Type B pancreatic cell (in vitro differentiated cells): ENCODE data around the gene PIEZO2. TPM values are rescaled to one million over a fixed set of nuclear protein-coding genes. Genes with fewer than 3 reads are reported as not detected.

ENCODE experiments used
- DNase-seq: peaks from one replicate; pipeline ENCODE4 v3.0.0; 2021; ENCODE audit warnings: mixed read lengths; ENCODE audit not compliant: unreplicated experiment; ENCODE audit errors: extremely low spot score
- H3K27ac Mint-ChIP-seq: 2 replicates; pipeline ENCODE4 v1.8.0; 2021; ENCODE audit warnings: mild to moderate bottlenecking, mixed read lengths
- H3K27me3 Mint-ChIP-seq: 2 replicates; pipeline ENCODE4 v1.8.0; 2021; ENCODE audit warnings: mixed read lengths
- H3K36me3 Mint-ChIP-seq: 2 replicates; pipeline ENCODE4 v1.8.0; 2021; ENCODE audit warnings: mixed read lengths
- H3K4me1 Mint-ChIP-seq: one replicate; pipeline ENCODE4 v1.8.0; 2021; ENCODE audit warnings: mixed read lengths; ENCODE audit not compliant: unreplicated experiment
- H3K4me3 Mint-ChIP-seq: 2 replicates; pipeline ENCODE4 v1.8.0; 2021; ENCODE audit warnings: mild to moderate bottlenecking, mixed read lengths
- H3K9me3 Mint-ChIP-seq: 2 replicates; pipeline ENCODE4 v1.8.0; 2021; ENCODE audit warnings: mixed read lengths
- CTCF ChIP-seq: fragments of 200-600 bp; sonication (generic); conservative IDR thresholded peaks from 2 replicates; pipeline ENCODE4 v1.5.0; 2021; ENCODE audit warnings: antibody characterized with exemption, mild to moderate bottlenecking
- total RNA-seq: library from RNA; stranded (reverse); gene quantifications from 2 replicates; pipeline ENCODE4 v1.2.1, GENCODE V29; 2021; ENCODE audit warnings: low replicate concordance

PIEZO2 gene
- total RNA-seq, 1 donor from 2014 or later = 38.8 TPM

- TF ChIP-seq CTCF = no peak
- peaks cover 3% of the 10 kb centered on the region for H3K36me3 Mint-ChIP-seq
- H3K9me3 Mint-ChIP-seq = no peaks in the 10 kb centered on the region
- H3K4me3 Mint-ChIP-seq = peak overlapping the region; percentile 84
- peak overlapping the region; percentile 49 for H3K27ac Mint-ChIP-seq
- peaks cover 51% of the 10 kb centered on the region for H3K27me3 Mint-ChIP-seq
- peaks cover 26% of the 10 kb centered on the region for H3K4me1 Mint-ChIP-seq
- no peak for DNase-seq
Observed at GRCh38 chr18:11147962-11148679, 1.2 kb downstream of the PIEZO2 start.

DNA sequence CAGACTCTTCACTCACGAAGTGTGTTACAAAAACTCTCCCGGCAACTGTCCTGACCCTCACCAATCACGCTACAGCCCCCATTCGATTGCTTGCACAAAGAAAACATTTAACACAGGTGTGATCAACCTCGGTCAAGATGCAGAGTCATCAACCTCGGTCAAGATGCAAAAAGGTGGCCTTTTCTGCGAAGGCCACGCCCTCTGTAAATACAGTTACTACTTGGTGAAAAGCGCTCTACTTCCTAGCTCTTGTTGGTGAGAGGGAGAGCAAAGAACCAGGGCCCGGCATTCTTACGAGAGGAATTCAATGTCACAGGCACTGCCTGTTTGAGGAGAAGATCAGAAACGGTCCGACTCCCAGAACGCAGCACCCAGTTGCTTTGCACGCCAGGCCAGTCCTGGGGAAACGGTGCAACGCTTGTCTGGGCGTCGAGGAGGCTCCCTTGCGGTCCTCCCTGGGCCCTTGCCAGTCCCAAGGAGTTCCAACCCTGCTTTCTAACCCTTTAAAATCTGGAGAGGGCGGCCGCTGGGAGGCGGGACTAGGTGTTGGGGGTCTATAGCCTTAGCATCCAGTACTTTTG lies 1.9 kb downstream of the PIEZO2 start:
- H3K27ac Mint-ChIP-seq = peak overlapping the region; percentile 49
- peaks cover 3% of the 10 kb centered on the region for H3K36me3 Mint-ChIP-seq
- no peak for TF ChIP-seq CTCF
- peak overlapping the region; percentile 84 for H3K4me3 Mint-ChIP-seq
- no peaks in the 10 kb centered on the region for H3K9me3 Mint-ChIP-seq
- no peak for DNase-seq
- H3K27me3 Mint-ChIP-seq = peaks cover 47% of the 10 kb centered on the region
- peaks cover 26% of the 10 kb centered on the region for H3K4me1 Mint-ChIP-seq

GRCh38 chr18:11146947-11147345 lies 2.4 kb downstream of the PIEZO2 start:
- no peak for DNase-seq
- H3K27ac Mint-ChIP-seq = no peak overlapping the region
- peak overlapping the region; percentile 84 for H3K4me3 Mint-ChIP-seq
- H3K36me3 Mint-ChIP-seq = peaks cover 3% of the 10 kb centered on the region
- H3K9me3 Mint-ChIP-seq = no peaks in the 10 kb centered on the region
- peaks cover 45% of the 10 kb centered on the region for H3K27me3 Mint-ChIP-seq
- no peak for TF ChIP-seq CTCF
- H3K4me1 Mint-ChIP-seq = peaks cover 26% of the 10 kb centered on the region

DNA sequence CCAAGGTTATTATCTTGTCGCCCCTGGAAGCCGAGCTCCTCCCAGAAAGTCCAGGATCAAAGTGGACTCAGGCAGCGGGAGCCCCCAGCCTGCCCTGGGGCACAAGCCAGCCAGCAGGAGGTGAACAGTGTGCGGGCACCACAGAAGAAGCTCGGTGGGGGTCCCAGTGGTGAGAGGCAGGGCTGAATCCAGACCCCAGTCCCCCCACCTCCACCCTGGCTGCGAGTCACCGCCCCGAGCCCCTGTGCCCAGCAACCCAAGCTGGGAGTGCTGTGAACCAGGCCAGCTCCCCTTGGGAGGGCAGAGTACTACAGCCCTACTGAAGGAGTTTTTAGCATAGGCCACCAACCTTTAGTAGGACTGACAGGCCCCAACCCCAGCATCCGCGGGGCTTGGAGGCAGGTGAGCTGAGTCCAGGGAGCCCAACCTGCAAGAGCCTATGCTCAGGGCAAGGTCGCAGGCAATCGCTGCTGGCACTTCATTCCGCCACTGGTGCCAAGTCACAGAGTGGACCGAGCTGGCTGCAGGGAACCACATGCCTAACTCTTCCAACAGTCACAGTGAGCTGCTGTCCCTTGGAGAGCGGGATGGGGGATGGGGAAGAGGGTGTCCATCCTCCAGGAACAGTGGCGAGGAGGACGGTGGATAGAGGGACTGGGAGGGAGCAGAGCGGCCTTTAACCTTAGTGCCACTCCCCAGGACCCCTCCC lies 3.0 kb downstream of the PIEZO2 start:
- DNase-seq = no peak
- H3K27me3 Mint-ChIP-seq = peaks cover 39% of the 10 kb centered on the region
- no peak overlapping the region for H3K27ac Mint-ChIP-seq
- no peaks in the 10 kb centered on the region for H3K9me3 Mint-ChIP-seq
- peak overlapping the region; percentile 84 for H3K4me3 Mint-ChIP-seq
- TF ChIP-seq CTCF = no peak
- H3K36me3 Mint-ChIP-seq = peaks cover 3% of the 10 kb centered on the region
- H3K4me1 Mint-ChIP-seq = peaks cover 26% of the 10 kb centered on the region

GRCh38 chr18:11145413-11146191 lies 3.8 kb downstream of the PIEZO2 start:
- no peak overlapping the region for H3K27ac Mint-ChIP-seq
- H3K4me3 Mint-ChIP-seq = peak overlapping the region; percentile 74
- TF ChIP-seq CTCF = no peak
- peaks cover 6% of the 10 kb centered on the region for H3K36me3 Mint-ChIP-seq
- DNase-seq = no peak
- H3K4me1 Mint-ChIP-seq = peaks cover 26% of the 10 kb centered on the region
- no peaks in the 10 kb centered on the region for H3K9me3 Mint-ChIP-seq
- peaks cover 31% of the 10 kb centered on the region for H3K27me3 Mint-ChIP-seq
